ENCODE data around the gene PISD. TPM values are rescaled to one million over a fixed set of nuclear protein-coding genes. Genes with fewer than 3 reads are reported as not detected.
A peak's percentile ranks its signal among the peaks of the same experiment; 100 is the strongest.

PISD gene
- total RNA-seq, 1 donor from 2014 or later, result 51.2 TPM

- intact Hi-C loops (cut with DNase I), result no loop called here
- Histone ChIP-seq H3K4me1 (peaks cover 15% of the 10 kb centered on the region), H3K27ac (no peak overlapping the region), H3K9me3 (no peaks in the 10 kb centered on the region), H3K27me3 (no peaks in the 10 kb centered on the region), H3K4me3 (no peak overlapping the region), H3K36me3 (peaks cover 53% of the 10 kb centered on the region)
- no peak for TF ChIP-seq CTCF (IDR thresholded peaks at IDR 0.05)
- no peak for DNase-seq
- ATAC-seq, result no peak
These were observed 41.1 kb downstream of the PISD start for GRCh38 chr22:31620756-31621480.

GRCh38 chr22:31619611-31620300, 42.3 kb downstream of the PISD start:
- intact Hi-C loops (cut with DNase I), result no loop called here
- Histone ChIP-seq H3K9me3 (no peaks in the 10 kb centered on the region), H3K27me3 (no peaks in the 10 kb centered on the region), H3K4me3 (no peak overlapping the region), H3K4me1 (peaks cover 22% of the 10 kb centered on the region), H3K27ac (no peak overlapping the region), H3K36me3 (peaks cover 53% of the 10 kb centered on the region)
- ATAC-seq (no peak), DNase-seq (no peak)
- no peak for TF ChIP-seq CTCF (IDR thresholded peaks at IDR 0.05)

GRCh38 chr22:31618471-31619176, 43.4 kb downstream of the PISD start:
- no peak overlapping the region for H3K4me3 ChIP-seq
- H3K36me3 ChIP-seq, result peaks cover 53% of the 10 kb centered on the region
- no peaks in the 10 kb centered on the region for H3K27me3 ChIP-seq
- intact Hi-C loops (cut with DNase I), result no loop called here
- ATAC-seq (no peak), DNase-seq (no peak)
- TF ChIP-seq CTCF (IDR thresholded peaks at IDR 0.05), result no peak
- H3K9me3 ChIP-seq, result no peaks in the 10 kb centered on the region
- peaks cover 27% of the 10 kb centered on the region for H3K4me1 ChIP-seq
- H3K27ac ChIP-seq, result no peak overlapping the region

- peaks cover 53% of the 10 kb centered on the region for H3K36me3 ChIP-seq
- no peak overlapping the region for H3K27ac ChIP-seq
- H3K4me3 ChIP-seq, result no peak overlapping the region
- TF ChIP-seq CTCF (IDR thresholded peaks at IDR 0.05), result no peak
- intact Hi-C loops (cut with DNase I), result no loop called here
- no peaks in the 10 kb centered on the region for H3K9me3 ChIP-seq
- peaks cover 27% of the 10 kb centered on the region for H3K4me1 ChIP-seq
- no peak for ATAC-seq
- DNase-seq, result no peak
- H3K27me3 ChIP-seq, result no peaks in the 10 kb centered on the region
These were observed 44.0 kb downstream of the PISD start for GRCh38 chr22:31618057-31618456.

- Histone ChIP-seq H3K27ac (peak overlapping the region; percentile 63), H3K9me3 (no peaks in the 10 kb centered on the region), H3K36me3 (peaks cover 46% of the 10 kb centered on the region), H3K4me1 (peaks cover 29% of the 10 kb centered on the region), H3K4me3 (no peak overlapping the region), H3K27me3 (no peaks in the 10 kb centered on the region)
- intact Hi-C loops (cut with DNase I), result no loop called here
- ATAC-seq (peak; percentile 64), DNase-seq (peak; percentile 77)
- no peak for TF ChIP-seq CTCF (IDR thresholded peaks at IDR 0.05)
These were observed 45.6 kb downstream of the PISD start for GRCh38 chr22:31616315-31616980.
